ENCODE results near the gene CELF2. TPM values are rescaled to one million over a fixed set of nuclear protein-coding genes. Genes with fewer than 3 reads are reported as not detected.

CELF2 gene
- total and polyA plus RNA-seq, 9 of the 15 experiments (the other 6 are each of a cell fraction or from before 2014, with no cell fraction given), result 4.0 to 20.3 (median 11.1) TPM

- no peak for TF ChIP-seq TRIM25 (IDR thresholded peaks at IDR 0.05; ENCODE audit: borderline replicate concordance)
- no peak for TF ChIP-seq POLR2AphosphoS2 (IDR thresholded peaks at IDR 0.05; ENCODE audit: low read length)
- no peak for TF ChIP-seq CBX3 (IDR thresholded peaks at IDR 0.05; ENCODE audit: borderline replicate concordance in 1 of 2, low read length in 2 of 2)
These were observed 362.1 kb downstream of the CELF2 start (continued) for GRCh38 chr10:11379771-11380170.

- in situ Hi-C loops (cut with MboI), result no loop called here
- Histone ChIP-seq H3K27ac (ENCODE audit: extremely low read depth, low read depth, low read length) (no peak overlapping the region), H3K4me2 (ENCODE audit: insufficient read depth, low read length) (no peak overlapping the region), H3K4me1 (replicated peaks in 1 of 2; ENCODE audit: control insufficient read depth in 2 of 2, insufficient read depth in 2 of 2, low read length in 2 of 2) (no peaks in the 10 kb centered on the region), H3K36me3 (ENCODE audit: control insufficient read depth, insufficient read depth, low read length) (no peaks in the 10 kb centered on the region), H3K79me2 (ENCODE audit: control insufficient read depth, insufficient read depth, low read length) (no peaks in the 10 kb centered on the region), H3K4me3 (no peak overlapping the region), H3K9ac (ENCODE audit: insufficient read depth in 1 of 2, low read depth in 2 of 2, low read length in 2 of 2) (no peak overlapping the region), H2AFZ (ENCODE audit: low read depth, low read length) (no peak overlapping the region), H3K27me3 (ENCODE audit: control insufficient read depth in 2 of 2, insufficient read depth in 2 of 2, low read length in 2 of 2) (peaks cover 9 to 55% of the 10 kb centered on the region in 2 experiments), H4K20me1 (replicated peaks; ENCODE audit: control insufficient read depth, insufficient read depth, low read length) (no peaks in the 10 kb centered on the region), H3K9me1 (ENCODE audit: control insufficient read depth, insufficient read depth, low read length) (no peaks in the 10 kb centered on the region), H3K9me3 (replicated peaks; ENCODE audit: control insufficient read depth, insufficient read depth, low read depth, low read length) (no peaks in the 10 kb centered on the region)
- intact Hi-C loops (cut with micrococcal nuclease), result no loop called here
- 0% methylated on average over 7 of the region's 7 CpGs for WGBS (ENCODE audit: insufficient coverage, low coverage, missing lambda C conversion rate)
- ChIA-PET CTCF (ENCODE audit: low intra/inter-chr PET ratio) (no interaction called here), POLR2A (no interaction called here)
- FAIRE-seq (no peak), ATAC-seq (no peak), DNase-seq (ENCODE audit: extremely low read depth in 1 of 4, low spot score in 3 of 4) (no peak)
- no TSS peak for BruUV-seq (replicated peaks)
- no peak for TF ChIP-seq POLR2H (tag; IDR thresholded peaks at IDR 0.05; ENCODE audit: low read depth)
- no peak for TF ChIP-seq SMAD1 (IDR thresholded peaks at IDR 0.05; ENCODE audit: low read depth, low read length, partially characterized antibody)
- no peak for TF ChIP-seq CEBPZ (IDR thresholded peaks at IDR 0.05; ENCODE audit: borderline replicate concordance, low read depth, low read length)
- no peak for TF ChIP-seq RFX7 (CRISPR knock-in tag; IDR thresholded peaks at IDR 0.05)
- TF ChIP-seq DPF2 (IDR thresholded peaks at IDR 0.05), result no peak
- no peak for TF ChIP-seq TRIM28 (IDR thresholded peaks at IDR 0.05)
- TF ChIP-seq KLF10 (CRISPR knock-in tag; IDR thresholded peaks at IDR 0.05), result no peak
- TF ChIP-seq ZBTB5 (IDR thresholded peaks at IDR 0.05), result no peak
- TF ChIP-seq GATA2 (CRISPR knock-in tag; IDR thresholded peaks at IDR 0.05), result no peak
- no peak for TF ChIP-seq FOXJ2 (tag; IDR thresholded peaks at IDR 0.05)
- no peak for TF ChIP-seq IRF2 (CRISPR knock-in tag; IDR thresholded peaks at IDR 0.05)
These were observed 363.4 kb downstream of the CELF2 start for GRCh38 chr10:11381023-11381422.

Data from K562 (cell line).